Measurements from ENCODE around the gene CCDC192.

CCDC192 gene

DNA sequence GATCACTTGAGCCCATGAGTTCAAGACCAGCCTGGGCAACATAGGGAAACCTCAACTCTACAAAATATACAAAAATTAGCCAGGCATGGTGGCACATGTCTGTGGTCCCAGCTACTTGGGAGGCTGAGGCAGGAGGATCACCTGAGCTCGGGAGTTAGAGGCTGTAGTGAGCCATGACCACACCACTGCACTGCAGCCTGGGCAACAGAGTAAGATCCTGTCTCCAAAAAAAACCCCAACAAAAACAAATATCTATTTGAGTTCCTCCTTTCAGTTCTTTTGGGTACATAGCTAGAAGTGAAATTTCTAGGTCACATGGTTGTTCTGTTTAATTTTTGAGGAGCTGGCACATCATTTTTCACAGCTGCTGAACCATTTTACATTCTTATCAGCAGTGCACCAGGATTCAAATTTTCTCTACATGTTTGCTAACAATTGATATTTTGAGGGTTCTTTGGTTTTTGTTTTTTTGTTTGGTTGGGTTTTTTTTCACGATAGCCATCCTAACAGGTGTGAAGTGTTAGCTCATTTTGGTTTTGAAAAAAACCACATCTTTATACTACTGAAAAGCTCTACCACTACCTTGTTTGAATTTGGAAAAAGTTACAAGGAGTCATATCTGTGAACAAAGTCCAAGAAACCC, 203.5 kb downstream of the CCDC192 start:
- ATAC-seq, result no peak
- TF ChIP-seq, protein P1, sequence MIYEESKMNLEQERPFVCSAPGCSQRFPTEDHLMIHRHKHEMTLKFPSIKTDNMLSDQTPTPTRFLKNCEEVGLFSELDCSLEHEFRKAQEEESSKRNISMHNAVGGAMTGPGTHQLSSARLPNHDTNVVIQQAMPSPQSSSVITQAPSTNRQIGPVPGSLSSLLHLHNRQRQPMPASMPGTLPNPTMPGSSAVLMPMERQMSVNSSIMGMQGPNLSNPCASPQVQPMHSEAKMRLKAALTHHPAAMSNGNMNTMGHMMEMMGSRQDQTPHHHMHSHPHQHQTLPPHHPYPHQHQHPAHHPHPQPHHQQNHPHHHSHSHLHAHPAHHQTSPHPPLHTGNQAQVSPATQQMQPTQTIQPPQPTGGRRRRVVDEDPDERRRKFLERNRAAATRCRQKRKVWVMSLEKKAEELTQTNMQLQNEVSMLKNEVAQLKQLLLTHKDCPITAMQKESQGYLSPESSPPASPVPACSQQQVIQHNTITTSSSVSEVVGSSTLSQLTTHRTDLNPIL (CRISPR knock-in tag; IDR thresholded peaks at IDR 0.05; ENCODE audit: low read depth), result no peak
- TF ChIP-seq BACH2 (CRISPR knock-in tag; IDR thresholded peaks at IDR 0.05; ENCODE audit: borderline replicate concordance), result no peak
- no peak for TF ChIP-seq TCF4 (CRISPR knock-in tag; IDR thresholded peaks at IDR 0.05; ENCODE audit: borderline replicate concordance)
- TF ChIP-seq GLIS3 (CRISPR knock-in tag; IDR thresholded peaks at IDR 0.05), result no peak
- no peak for TF ChIP-seq RARB (CRISPR knock-in tag; IDR thresholded peaks at IDR 0.05)
- no peak for TF ChIP-seq TOX (CRISPR knock-in tag; IDR thresholded peaks at IDR 0.05; ENCODE audit: borderline replicate concordance)
- TF ChIP-seq, protein P2, sequence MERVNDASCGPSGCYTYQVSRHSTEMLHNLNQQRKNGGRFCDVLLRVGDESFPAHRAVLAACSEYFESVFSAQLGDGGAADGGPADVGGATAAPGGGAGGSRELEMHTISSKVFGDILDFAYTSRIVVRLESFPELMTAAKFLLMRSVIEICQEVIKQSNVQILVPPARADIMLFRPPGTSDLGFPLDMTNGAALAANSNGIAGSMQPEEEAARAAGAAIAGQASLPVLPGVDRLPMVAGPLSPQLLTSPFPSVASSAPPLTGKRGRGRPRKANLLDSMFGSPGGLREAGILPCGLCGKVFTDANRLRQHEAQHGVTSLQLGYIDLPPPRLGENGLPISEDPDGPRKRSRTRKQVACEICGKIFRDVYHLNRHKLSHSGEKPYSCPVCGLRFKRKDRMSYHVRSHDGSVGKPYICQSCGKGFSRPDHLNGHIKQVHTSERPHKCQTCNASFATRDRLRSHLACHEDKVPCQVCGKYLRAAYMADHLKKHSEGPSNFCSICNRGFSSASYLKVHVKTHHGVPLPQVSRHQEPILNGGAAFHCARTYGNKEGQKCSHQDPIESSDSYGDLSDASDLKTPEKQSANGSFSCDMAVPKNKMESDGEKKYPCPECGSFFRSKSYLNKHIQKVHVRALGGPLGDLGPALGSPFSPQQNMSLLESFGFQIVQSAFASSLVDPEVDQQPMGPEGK (CRISPR knock-in tag; IDR thresholded peaks at IDR 0.05; ENCODE audit: borderline replicate concordance), result no peak
- TF ChIP-seq ZC3H10 (CRISPR knock-in tag; IDR thresholded peaks at IDR 0.05), result no peak
- TF ChIP-seq ZNF565 (CRISPR knock-in tag; conservative IDR thresholded peaks at IDR 0.05; ENCODE audit: low read depth), result no peak
- TF ChIP-seq, protein P3, sequence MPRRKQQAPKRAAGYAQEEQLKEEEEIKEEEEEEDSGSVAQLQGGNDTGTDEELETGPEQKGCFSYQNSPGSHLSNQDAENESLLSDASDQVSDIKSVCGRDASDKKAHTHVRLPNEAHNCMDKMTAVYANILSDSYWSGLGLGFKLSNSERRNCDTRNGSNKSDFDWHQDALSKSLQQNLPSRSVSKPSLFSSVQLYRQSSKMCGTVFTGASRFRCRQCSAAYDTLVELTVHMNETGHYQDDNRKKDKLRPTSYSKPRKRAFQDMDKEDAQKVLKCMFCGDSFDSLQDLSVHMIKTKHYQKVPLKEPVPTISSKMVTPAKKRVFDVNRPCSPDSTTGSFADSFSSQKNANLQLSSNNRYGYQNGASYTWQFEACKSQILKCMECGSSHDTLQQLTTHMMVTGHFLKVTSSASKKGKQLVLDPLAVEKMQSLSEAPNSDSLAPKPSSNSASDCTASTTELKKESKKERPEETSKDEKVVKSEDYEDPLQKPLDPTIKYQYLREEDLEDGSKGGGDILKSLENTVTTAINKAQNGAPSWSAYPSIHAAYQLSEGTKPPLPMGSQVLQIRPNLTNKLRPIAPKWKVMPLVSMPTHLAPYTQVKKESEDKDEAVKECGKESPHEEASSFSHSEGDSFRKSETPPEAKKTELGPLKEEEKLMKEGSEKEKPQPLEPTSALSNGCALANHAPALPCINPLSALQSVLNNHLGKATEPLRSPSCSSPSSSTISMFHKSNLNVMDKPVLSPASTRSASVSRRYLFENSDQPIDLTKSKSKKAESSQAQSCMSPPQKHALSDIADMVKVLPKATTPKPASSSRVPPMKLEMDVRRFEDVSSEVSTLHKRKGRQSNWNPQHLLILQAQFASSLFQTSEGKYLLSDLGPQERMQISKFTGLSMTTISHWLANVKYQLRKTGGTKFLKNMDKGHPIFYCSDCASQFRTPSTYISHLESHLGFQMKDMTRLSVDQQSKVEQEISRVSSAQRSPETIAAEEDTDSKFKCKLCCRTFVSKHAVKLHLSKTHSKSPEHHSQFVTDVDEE (CRISPR knock-in tag; IDR thresholded peaks at IDR 0.05), result no peak
- TF ChIP-seq ZFP30 (CRISPR knock-in tag; IDR thresholded peaks at IDR 0.05), result no peak
- no peak for TF ChIP-seq ZNF8 (CRISPR knock-in tag; IDR thresholded peaks at IDR 0.05)
- no peak for TF ChIP-seq ESRRG (CRISPR knock-in tag; IDR thresholded peaks at IDR 0.05)
- no peak for TF ChIP-seq PPARA (CRISPR knock-in tag; IDR thresholded peaks at IDR 0.05; ENCODE audit: borderline replicate concordance)
- TF ChIP-seq CSDC2 (CRISPR knock-in tag; IDR thresholded peaks at IDR 0.05), result no peak
- no peak for TF ChIP-seq ZNF70 (CRISPR knock-in tag; IDR thresholded peaks at IDR 0.05)
- TF ChIP-seq OSR1 (CRISPR knock-in tag; IDR thresholded peaks at IDR 0.05), result no peak

DNA sequence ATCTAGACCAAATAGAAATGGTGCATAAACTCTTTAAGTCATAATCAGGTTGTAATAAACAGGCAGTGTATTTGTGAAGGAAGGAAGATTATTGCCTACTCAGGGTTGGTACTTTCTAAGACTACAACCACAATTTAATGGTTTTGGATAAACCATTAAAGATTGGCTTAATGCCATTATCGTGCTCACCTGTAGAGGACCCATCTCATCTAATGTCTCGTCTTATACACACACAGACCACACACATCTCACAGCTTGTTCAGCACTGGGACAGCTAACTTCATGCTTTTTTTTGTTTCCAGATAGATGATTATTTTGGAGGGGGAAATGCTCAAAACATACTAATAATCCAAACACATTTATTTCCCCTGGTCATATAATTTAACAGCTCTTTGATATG, 204.7 kb downstream of the CCDC192 start:
- no peak for ATAC-seq
- TF ChIP-seq CSDC2 (CRISPR knock-in tag; IDR thresholded peaks at IDR 0.05), result no peak
- TF ChIP-seq ISL1 (CRISPR knock-in tag; IDR thresholded peaks at IDR 0.05), result no peak
- no peak for TF ChIP-seq OSR1 (CRISPR knock-in tag; IDR thresholded peaks at IDR 0.05)
- TF ChIP-seq ZC3H10 (CRISPR knock-in tag; IDR thresholded peaks at IDR 0.05), result no peak
- no peak for TF ChIP-seq ZNF565 (CRISPR knock-in tag; conservative IDR thresholded peaks at IDR 0.05; ENCODE audit: low read depth)
- TF ChIP-seq SNAI2 (CRISPR knock-in tag; IDR thresholded peaks at IDR 0.05), result no peak
- TF ChIP-seq ZNF8 (CRISPR knock-in tag; IDR thresholded peaks at IDR 0.05), result no peak
- TF ChIP-seq ESRRG (CRISPR knock-in tag; IDR thresholded peaks at IDR 0.05), result no peak
- no peak for TF ChIP-seq ZFP3 (CRISPR knock-in tag; IDR thresholded peaks at IDR 0.05)
- TF ChIP-seq, protein P2 (CRISPR knock-in tag; IDR thresholded peaks at IDR 0.05; ENCODE audit: borderline replicate concordance), result no peak
- TF ChIP-seq, protein P3 (CRISPR knock-in tag; IDR thresholded peaks at IDR 0.05), result no peak
- TF ChIP-seq RARB (CRISPR knock-in tag; IDR thresholded peaks at IDR 0.05), result no peak

Measured in SK-N-SH treated with all-trans-retinoic acid at 6 μM for 48 hours (cell line).